Mesenteric fat pad (tissue), 1 donor: ENCODE data around the gene TIMP2. TPM values are rescaled to one million over a fixed set of nuclear protein-coding genes. Genes with fewer than 3 reads are reported as not detected.
"Not testable (repeated sequence)": the region's sequence is repeated elsewhere in the genome, so short reads cannot be mapped to it uniquely, and the experiment has no call there.

Experiments
- DNase-seq: peaks from one replicate; pipeline ENCODE4 v3.0.0-alpha.2; 2020; ENCODE audit warnings: low spot score
- total RNA-seq: library from RNA; stranded (reverse); fragmentation: NEBNext Ultra II Directional; extraction: Animal tissue kit (Norgen Biotek cat#: 25700); gene quantifications from one replicate; pipeline ENCODE4 v1.2.1, GENCODE V29; 2021
- donor health status: DM: yes; HTN: yes; CAD: no.

The TIMP2 gene
- total RNA-seq, 1 donor from 2014 or later = 351 TPM

- no peak for DNase-seq
Observed at GRCh38 chr17:78873519-78874340, 51.5 kb downstream of the TIMP2 start.

- DNase-seq = no peak
Observed at GRCh38 chr17:78872486-78872885, 52.7 kb downstream of the TIMP2 start.

- no peak for DNase-seq
Observed at GRCh38 chr17:78870621-78871020, 54.6 kb downstream of the TIMP2 start.

- DNase-seq = no peak
Observed at GRCh38 chr17:78868391-78868790, 56.8 kb downstream of the TIMP2 start.

GRCh38 chr17:78867046-78867445 lies 58.1 kb downstream of the TIMP2 start:
- DNase-seq = not testable (repeated sequence)

- DNase-seq = no peak
Observed at GRCh38 chr17:78865682-78866390, 59.4 kb downstream of the TIMP2 start.

GRCh38 chr17:78864117-78864516 lies 61.1 kb downstream of the TIMP2 start:
- DNase-seq = no peak

- DNase-seq = no peak
Observed at GRCh38 chr17:78862073-78863023, 62.8 kb downstream of the TIMP2 start.

- DNase-seq = no peak
Observed at GRCh38 chr17:78861229-78861628, 64.0 kb downstream of the TIMP2 start.

GRCh38 chr17:78859051-78859450 lies 66.1 kb downstream of the TIMP2 start:
- no peak for DNase-seq

- DNase-seq = no peak
Observed at GRCh38 chr17:78857266-78857665, 67.9 kb downstream of the TIMP2 start.

- DNase-seq = no peak
Observed at GRCh38 chr17:78855561-78856165, 69.5 kb downstream of the TIMP2 start.

GRCh38 chr17:78854508-78854907 lies 70.7 kb downstream of the TIMP2 start:
- DNase-seq = no peak

GRCh38 chr17:78853926-78854394 lies 71.2 kb downstream of the TIMP2 start:
- DNase-seq = no peak

- DNase-seq = no peak
Observed at GRCh38 chr17:78852709-78853121, 72.5 kb downstream of the TIMP2 start.

- DNase-seq = no peak
Observed at GRCh38 chr17:78849026-78849425, 76.2 kb downstream of the TIMP2 start.

- no peak for DNase-seq
Observed at GRCh38 chr17:78847052-78847451, 78.1 kb downstream of the TIMP2 start.

- DNase-seq = no peak
Observed at GRCh38 chr17:78844301-78845005, 80.7 kb downstream of the TIMP2 start.

- DNase-seq = no peak
Observed at GRCh38 chr17:78842881-78843565, 82.2 kb downstream of the TIMP2 start.
